NCI-H2227 (cell line): ENCODE measurements around the gene ADTRP.
A peak's percentile ranks its signal among the peaks of the same experiment; 100 is the strongest.

Experiments used
- DNase-seq: peaks from one replicate; lab custom pipeline; 2025; ENCODE audit not compliant: unreplicated experiment; lab: John Stamatoyannopoulos, UW

Gene ADTRP

DNA sequence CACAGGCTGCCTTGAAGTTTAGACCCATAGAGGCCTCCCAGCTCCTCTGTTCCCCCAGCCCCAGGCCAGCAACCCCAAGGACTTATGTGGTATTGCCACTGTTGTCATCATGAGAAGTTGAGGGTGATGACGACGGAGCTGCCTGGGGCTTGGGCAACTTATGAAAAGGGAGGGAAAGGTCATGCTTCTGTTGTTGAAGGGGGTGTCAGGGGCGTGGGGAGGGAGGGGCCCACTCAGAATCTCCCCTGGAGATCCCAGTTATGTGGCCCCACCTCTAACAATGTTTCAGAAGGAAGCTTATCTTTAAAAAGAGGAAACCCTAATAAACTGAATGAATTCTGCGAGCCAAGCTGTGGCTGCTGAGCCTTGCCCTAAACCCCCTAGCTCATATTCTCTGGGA, 4.2 kb downstream of the ADTRP start:
- no peak for DNase-seq

DNA sequence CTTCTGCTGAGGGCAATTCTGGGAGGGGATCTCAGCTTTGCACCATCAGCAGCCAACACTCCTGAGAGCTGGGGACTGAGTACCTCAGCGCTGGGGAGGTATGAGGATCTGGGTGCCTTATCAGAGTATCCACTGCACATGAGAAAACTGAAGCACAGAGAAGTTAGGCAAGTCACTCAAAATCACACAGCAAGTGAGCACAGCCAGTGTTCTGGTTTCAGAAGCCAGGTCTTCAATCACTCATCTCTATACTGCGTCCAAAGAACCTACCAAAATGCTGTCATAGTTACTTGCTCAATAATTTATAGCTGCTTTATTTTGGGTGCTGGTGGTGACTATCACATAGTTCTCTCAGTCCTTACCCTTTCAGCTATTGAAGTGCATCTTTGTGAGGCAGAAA, 5.0 kb downstream of the ADTRP start:
- DNase-seq = no peak

DNA sequence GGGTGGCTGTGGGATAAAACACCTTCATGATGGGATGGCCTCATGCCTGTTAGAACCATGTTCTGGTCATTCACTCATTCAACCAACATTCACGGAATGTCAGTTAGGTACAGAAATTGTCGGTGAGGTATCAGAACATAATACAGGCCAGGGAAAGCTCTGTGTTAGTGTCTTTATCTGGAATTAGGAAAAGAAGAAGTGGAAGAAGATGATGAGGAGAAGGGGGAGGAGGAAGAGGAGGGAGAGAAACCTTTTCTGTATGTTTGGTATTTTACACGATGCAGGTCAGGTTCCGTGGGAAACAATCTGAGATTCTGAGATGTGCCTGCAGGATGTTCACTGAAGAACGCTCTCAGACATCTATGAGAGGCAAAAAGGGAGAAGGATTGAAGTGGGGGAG, 5.6 kb downstream of the ADTRP start:
- no peak for DNase-seq

DNA sequence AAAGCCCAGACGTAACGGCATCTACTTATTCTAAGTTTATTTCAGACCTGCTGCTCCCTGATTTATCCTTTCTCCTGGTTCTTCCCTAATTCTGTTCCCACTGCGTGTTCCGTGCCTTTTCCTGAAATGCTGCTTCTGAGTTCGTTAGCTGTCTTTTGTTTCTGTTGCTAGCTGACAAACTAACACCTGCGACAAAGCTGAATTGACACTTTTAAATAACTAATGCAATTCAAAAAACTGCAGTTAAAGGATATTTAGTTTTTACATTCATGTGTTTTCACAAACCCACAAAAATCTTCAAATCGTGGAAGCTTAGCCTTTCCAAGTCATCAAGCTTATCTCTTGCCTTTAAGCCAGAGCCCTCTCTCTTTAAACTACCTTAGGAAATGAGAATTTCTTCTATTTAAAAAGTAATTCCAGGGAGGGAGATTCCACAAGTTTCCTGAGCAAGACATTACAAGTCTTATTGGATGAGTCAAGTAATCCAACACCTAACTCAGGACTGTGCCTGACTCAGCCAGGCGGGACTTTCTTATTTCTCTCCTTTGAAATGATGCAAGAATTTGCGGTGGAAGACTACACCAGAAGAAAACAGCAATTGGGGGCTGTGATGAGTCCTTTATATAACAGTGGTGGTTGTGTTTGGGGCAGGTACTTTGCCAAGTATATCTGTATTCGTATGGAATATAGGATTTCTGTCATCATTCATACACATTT, 6.3 kb downstream of the ADTRP start:
- DNase-seq = no peak

DNA sequence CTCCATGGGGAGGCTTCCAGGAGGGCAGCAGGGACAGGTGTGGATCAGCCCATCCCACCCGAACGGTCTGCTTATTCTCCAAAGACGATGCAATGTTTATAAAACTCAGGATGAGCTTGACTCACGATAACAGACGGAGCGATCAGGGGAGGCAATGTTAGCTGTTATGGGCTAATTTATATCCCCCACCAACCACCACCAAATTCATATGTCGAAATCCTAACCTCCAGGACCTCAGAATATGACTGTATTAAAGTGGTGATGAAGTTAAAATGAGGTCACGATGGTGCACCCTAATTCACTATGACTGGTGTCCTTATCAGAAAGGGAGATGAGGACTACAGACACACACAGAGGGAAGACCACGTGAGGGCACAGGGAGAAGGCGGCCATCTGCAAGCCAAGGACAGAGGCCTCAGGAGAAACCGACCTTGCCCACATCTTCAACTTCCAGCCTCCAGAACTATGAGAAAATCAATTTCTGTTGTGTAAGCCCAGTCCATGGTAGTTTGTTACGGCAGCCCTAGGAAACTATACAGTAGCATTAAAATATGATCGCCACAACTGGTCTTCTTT, 7.0 kb downstream of the ADTRP start:
- no peak for DNase-seq

DNA sequence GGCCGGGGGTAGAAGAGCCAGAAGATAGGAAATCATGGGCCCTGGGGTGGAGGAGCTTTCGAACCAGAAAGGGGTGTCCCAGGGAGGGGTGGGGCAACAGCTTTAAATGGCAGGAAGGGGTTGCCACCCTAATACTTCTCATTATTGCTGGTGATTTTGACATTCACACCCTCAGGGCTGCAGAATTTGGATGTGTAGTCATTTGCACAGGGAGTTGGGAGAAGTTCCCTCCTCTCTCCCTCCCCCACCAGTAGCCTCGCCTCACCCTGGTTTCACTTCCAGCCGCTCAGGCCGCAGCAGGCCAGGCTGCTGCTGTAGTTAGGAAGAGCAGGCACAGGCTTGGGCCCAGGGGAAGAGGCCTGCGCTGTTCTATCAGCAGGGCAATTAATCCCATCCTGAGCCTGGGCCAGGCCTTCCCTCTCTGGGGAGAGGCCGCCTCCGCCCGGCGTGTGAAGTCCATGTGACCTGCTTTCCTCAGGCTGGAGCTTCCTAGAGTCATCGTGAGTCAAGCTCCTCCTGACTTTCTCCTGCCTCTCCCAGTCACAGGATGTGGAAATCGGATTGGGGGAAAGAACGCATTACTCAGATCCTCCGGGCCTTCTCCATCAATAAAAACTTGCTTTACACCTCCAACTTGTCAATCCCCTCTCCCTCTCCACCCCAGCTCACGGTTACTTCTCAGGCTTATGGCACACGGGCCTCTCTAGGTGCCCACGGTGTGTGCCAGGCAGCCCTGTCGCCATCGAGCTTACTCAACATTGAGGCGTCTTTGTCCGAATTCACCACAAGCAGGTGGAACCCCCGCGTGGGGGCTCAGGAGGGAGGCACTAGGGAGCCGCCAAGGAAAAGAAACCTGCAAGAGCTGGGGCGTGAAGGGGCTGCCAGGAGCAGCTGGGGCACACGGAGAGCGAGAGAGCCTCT, 7.8 kb downstream of the ADTRP start:
- DNase-seq = peak; percentile 39

DNA sequence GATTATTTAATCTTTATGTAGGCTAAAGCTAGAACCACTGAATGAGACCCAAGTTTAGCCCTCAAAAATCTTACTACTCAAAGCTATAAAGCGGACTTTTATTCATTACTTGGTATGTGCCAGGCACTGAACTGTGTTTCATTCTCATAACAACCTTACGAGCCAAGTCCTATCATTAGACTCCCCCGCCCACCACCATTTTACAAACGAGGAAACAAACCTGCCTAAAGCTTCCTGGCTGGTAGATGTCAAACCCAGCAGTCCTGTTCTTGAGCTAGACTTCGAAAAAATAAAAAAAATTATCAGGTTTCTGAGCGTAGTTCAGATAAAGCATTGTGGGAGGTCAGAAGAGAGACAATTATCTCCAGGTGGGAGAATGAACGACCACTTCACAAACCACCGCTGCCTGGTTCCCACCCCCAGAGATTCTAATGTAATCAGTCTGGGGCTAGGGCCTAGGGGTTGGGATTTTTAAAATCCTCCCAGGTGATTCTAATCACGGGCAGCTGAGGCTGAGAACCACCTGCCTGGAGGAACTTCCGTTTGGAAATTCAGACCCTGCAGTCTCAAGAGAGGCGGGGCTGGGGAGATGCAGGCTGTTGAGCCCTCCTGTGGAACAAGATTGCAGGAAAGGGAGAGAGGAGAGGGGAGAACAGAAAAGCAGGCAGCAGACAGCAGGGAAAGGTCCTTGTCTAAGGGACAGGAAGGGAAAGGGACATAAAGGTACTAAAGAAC, 8.6 kb downstream of the ADTRP start:
- peak; percentile 92 for DNase-seq

DNA sequence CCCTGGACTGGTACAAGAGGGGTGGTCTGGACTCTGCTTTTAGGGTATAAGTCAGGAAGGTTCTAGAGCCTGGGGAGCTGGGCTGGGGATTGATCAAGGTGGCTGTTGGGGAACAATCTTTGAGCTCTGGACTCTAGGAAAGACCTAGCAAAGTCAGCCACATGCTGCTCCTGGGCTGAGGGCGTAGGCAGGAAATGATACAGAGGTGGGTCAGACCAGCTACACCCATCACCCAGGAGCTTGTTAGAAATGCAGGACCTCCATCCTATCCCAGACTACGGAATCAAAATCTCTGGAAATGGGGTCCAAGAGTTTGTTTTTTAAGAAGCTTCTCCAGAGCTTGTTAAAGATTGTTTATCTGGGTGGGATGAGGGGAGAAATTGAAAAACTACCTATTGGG, 9.4 kb downstream of the ADTRP start:
- no peak for DNase-seq

DNA sequence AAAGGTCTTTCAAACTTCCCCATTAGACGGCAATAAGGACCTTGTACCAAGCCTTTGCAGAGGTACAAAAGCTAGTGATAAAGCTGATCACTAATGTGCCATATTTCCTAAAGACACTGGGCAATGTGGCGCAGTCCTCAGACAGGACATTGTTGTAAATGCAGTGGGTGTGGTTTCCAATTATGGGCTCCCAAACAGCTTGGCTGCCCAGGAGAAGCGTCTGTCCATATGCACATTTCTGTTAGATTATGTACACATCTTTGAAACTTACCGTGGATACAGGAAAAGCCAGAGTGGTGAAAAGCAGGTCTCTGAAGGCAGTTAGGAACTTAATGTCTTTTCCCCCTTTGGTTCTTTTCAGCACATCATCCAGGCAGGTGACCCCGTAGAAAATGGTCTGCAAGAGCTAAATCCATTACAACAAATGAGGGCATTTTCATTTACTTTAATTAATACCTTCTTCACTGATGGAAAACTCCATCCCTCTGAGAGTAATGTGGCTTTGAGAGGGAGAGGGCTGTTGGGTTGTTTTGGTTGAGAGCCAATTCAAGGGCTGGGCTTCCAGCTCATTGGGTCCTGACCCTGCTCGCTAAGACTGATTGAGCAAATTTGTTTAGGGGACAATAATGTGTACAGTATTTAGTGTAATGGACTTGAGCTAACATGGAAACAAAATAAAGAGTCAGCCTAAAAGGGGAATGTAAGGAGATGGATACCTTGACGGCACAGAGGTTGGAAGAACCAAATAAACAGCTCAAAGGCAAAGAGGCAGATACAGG, 10.4 kb downstream of the ADTRP start:
- DNase-seq = no peak

DNA sequence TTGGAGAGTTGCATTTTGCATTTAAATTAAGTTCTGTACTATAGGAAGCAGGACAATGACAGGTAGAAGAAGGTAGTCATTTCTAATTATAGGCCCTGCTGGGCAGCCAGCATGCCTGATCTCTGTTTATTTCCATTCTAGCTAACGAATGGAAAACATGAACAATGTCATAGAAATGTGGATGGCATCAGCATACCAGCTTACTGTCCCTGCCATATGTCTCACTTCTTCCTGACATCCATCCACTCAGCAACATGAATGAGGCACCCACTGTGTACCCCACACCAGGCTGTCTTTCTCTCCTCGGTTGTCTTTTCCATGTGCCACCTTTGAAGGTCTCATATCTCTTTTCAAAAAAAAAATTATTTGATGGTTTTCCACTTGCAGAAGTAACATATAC, 11.1 kb downstream of the ADTRP start:
- DNase-seq = no peak

DNA sequence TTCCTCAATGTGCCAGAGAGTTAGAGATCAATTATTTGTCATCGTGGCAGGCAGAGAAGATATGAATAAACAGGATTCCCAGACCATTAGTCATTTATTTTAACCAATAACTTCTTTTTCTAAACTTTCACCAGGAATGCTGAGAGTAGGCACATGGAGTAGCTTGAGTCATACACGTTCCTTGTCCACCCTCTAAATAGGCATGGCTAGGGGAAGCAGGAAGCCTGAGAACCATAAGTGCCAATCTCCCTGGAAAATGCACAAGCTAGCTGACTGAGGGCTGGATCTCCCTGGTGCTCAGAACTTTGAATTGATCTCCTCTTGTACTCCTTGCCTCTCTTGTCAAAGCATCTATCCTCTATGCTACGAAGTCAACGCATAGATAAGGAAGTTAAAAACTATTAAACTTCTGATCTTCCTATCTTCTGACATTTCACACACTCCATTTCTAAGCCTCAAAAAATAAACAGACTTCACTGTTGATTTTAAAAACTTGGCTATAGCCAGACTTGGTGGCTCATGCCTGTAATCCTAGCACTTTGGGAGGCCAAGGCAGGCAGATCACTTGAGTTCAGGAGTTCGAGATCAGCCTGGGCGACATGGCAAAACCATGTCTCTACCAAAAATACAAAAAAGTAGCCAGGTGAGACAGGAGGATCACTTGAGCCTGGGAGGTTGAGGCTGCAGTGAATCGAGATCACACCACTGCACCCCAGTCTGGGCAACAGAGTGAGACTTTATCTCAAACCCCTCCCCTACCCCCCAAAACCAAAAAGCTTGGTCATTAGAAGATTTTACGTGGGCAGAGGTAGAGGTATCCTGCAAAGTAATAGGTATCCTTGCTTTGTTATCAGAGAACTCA, 11.8 kb downstream of the ADTRP start:
- DNase-seq = no peak

DNA sequence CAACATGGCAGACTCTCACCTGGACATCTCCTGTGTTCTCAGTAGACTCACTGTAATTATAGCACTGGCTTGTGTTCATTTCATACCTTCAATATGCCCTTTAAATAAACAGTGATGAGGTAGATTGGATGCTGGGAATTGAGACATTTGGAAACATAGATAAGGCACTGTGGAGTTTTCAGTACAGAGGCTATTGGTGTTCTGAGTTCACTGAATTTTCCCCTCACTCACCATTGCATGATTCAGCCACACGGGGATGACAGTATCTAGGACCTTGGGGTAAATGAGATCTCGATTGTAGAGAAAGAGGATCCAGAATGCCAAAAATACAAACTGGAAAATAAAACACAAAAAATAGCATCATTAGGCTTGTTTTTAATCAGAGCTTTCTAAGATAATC, 12.6 kb downstream of the ADTRP start:
- no peak for DNase-seq

DNA sequence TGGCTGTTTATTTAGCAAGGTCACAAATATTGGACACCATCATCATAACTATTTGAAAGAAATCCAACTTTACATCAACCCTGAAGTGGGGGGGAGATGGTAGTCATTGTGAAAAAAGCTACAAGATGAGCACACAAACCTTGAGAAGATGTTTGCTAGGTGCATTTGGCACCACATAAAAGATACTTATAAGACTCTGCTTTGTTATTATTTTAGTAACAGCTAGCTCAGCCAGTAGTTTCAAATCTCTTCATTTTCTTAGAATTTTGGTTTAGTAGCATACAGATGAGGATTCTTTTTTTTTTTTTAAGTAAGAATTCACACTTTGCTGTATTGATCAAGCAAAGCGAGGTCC, 14.4 kb downstream of the ADTRP start:
- DNase-seq = no peak

DNA sequence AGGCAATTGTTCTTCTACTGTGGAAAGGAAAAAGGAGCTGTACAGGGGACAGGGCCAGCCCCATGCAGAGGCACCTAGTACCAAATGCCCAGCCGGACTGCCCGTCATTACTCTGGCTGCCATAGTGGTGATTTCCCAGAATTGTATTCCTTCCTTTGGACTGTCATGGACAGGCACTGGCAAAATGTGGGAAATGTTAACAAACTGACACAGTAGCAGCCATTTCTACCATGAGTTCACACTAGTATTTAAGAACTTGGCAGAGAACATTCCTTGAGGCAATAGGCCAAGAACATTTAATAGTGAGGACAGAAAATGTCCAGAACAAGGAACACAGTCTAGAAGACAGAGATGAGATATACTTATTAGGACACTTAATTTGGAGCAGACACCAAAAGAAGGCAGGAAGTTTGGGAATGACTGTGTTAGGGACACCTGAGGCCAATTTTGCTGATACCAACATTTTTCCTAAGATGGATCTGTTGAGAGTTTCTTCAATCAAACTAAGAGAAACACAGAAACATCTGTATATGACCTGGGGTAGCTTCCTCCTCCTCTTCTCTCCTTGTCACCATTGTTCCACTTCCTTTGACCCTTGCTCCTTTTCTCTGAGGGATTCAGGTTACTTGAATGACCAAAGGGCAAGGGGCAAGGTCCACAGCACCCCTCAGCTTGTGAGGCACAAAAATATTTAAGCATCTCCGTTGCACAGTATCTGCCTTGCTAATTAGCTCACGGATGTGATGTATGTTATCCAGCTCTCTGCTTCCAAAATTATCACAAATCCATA, 14.9 kb downstream of the ADTRP start:
- DNase-seq = no peak

DNA sequence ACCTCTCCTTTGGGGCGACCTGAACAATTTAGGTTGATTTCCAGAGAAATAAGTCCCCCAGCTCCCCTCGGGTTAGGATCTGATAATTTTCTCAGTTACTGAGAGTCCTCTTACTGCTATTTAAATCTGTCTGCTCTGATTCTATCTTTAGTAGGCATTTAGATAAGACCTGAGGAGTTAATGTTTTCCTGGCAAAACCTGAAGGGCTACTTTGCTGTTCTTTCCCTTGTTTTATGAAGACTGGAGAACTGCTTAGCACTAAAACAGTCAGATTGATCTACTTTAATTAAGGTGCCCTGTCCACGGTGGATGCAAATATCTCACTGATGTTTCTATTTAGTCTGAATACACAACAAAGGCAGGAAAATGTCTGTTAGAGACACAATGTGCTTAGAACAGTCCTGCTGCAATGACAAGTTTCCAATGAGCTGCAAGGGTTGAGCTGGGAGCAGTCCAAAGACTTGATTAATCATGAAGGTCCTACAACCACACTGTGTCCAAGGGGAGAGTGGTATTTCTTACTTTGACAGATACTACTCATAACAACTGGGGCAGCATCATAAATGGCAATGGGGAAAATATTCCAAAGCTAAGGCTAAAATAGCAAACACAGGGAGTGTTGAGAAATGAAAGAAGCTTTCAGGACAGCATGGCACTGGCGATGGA, 15.7 kb downstream of the ADTRP start:
- no peak for DNase-seq

DNA sequence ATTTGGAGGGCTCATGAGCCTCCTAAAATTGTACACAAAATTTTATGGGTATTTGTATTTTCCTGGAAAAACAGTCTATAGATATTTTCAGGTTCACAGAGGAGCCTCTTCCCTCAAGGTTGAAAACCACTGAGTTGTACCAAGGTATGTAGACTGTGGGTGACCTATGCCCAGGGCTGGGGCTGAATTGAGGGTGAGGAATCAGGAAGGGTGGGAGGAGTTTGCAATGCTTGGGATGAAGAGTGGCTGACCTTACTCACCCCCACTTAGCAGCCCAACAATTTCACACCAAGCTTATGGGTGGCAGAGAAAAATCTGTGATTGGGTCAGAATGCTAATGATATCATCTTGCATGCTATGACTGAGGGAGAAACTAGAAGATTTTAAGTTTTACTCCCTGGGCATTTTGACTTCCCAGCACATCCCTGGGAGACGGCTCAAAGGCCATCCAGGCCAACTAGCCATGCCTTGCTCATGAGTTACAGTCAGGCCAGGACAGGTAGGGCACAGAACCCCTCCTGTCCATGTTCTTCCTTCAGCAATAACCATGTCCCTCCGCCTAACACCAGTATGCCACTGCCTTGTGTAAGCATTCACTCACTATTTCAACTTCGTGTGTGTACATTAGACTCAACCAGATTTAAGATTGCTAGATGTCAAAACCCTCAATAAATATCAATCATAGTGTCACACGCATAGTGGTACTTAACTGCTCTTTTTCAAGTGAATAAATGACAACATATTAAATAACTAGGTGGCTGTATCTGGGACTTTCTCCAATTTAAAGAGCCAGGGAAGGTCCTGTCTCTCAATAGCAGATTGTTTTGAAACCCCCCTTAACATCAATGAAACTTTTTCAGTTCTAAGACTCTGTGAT, 16.6 kb downstream of the ADTRP start:
- DNase-seq = no peak

DNA sequence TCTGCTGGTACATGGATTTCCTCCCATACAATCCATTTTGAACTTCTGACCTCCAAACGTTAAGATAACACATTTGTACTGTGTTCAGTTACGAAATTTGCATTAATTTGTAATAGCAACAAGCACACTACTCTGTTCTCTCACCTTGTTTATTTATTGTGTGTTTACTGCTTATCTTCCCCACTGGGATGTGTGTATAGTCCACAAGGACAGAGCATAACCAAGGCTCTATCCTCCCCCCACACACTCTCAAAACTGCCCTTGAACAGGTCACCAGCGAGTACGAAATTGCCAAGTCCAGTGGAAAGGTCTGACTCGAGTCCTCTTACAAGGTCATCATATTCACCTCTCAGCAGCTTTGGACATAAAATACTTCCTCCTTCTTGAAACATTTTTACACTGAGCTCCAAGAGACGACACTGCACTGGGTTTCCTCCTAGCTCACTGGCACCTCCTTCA, 18.6 kb downstream of the ADTRP start:
- no peak for DNase-seq
